GM06990 (cell line): ENCODE measurements around the gene CIAO2A.

ENCODE experiments used
- DNase-seq: peaks from one replicate; pipeline ENCODE4 v3.0.0-alpha.2; 2011; ENCODE audit not compliant: insufficient read length; ENCODE audit errors: extremely low read depth
- H3K27me3 ChIP-seq: replicated peaks from 2 replicates; pipeline ENCODE4 v1.6.0; 2011; ENCODE audit warnings: low read length; ENCODE audit not compliant: control insufficient read depth, insufficient read depth
- H3K36me3 ChIP-seq: 2 replicates; pipeline ENCODE4 v1.5.1; 2011; ENCODE audit warnings: low read length; ENCODE audit not compliant: control insufficient read depth, insufficient read depth
- H3K4me3 ChIP-seq: replicated peaks from 2 replicates; pipeline ENCODE4 v1.5.1; 2011; ENCODE audit warnings: low read depth, mild to moderate bottlenecking, control low read depth, low read length
- TF ChIP-seq, protein P1 (sequence below): IDR thresholded peaks from 2 replicates; pipeline ENCODE4 v1.5.1; 2011; ENCODE audit warnings: low read length, control low read depth, mild to moderate bottlenecking, inconsistent platforms; ENCODE audit not compliant: insufficient read depth, poor library complexity, severe bottlenecking

The CIAO2A gene

GRCh38 chr15:64130159-64130558 is 36.5 kb upstream of the CIAO2A start:
- Histone ChIP-seq H3K27me3 (no peaks in the 10 kb centered on the region), H3K4me3 (no peak overlapping the region), H3K36me3 (peaks cover 48% of the 10 kb centered on the region)
- no peak for DNase-seq
- TF ChIP-seq, protein P1, sequence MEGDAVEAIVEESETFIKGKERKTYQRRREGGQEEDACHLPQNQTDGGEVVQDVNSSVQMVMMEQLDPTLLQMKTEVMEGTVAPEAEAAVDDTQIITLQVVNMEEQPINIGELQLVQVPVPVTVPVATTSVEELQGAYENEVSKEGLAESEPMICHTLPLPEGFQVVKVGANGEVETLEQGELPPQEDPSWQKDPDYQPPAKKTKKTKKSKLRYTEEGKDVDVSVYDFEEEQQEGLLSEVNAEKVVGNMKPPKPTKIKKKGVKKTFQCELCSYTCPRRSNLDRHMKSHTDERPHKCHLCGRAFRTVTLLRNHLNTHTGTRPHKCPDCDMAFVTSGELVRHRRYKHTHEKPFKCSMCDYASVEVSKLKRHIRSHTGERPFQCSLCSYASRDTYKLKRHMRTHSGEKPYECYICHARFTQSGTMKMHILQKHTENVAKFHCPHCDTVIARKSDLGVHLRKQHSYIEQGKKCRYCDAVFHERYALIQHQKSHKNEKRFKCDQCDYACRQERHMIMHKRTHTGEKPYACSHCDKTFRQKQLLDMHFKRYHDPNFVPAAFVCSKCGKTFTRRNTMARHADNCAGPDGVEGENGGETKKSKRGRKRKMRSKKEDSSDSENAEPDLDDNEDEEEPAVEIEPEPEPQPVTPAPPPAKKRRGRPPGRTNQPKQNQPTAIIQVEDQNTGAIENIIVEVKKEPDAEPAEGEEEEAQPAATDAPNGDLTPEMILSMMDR, result no peak

- Histone ChIP-seq H3K36me3 (peaks cover 31% of the 10 kb centered on the region), H3K4me3 (no peak overlapping the region), H3K27me3 (no peaks in the 10 kb centered on the region)
- no peak for DNase-seq
- TF ChIP-seq, protein P1, result no peak
Measured at GRCh38 chr15:64127521-64128270, 34.1 kb upstream of the CIAO2A start.

DNA sequence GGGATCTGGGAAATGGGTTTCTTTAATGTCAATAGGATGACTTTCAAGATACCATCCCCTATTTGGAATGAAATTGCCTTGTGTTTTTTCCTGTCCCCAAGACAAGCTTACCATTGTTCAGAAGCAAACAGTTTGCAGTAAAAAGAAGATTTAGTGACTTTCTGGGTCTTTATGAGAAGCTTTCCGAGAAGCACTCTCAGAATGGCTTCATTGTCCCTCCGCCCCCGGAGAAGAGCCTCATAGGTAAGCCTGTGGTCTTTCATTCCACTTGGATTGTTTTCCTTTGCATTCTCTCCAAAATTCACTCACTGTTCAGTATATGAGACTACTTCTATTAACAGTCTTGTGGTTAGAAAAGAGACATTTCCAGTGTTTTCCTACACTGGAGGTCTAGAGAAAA is 32.3 kb upstream of the CIAO2A start:
- no peak for DNase-seq
- no peaks in the 10 kb centered on the region for H3K27me3 ChIP-seq
- H3K4me3 ChIP-seq, result no peak overlapping the region
- TF ChIP-seq, protein P1, result no peak
- H3K36me3 ChIP-seq, result peaks cover 21% of the 10 kb centered on the region

GRCh38 chr15:64122936-64123351 is 29.3 kb upstream of the CIAO2A start:
- no peak overlapping the region for H3K4me3 ChIP-seq
- TF ChIP-seq, protein P1, result no peak
- DNase-seq, result no peak
- peaks cover 16% of the 10 kb centered on the region for H3K36me3 ChIP-seq
- no peaks in the 10 kb centered on the region for H3K27me3 ChIP-seq

DNA sequence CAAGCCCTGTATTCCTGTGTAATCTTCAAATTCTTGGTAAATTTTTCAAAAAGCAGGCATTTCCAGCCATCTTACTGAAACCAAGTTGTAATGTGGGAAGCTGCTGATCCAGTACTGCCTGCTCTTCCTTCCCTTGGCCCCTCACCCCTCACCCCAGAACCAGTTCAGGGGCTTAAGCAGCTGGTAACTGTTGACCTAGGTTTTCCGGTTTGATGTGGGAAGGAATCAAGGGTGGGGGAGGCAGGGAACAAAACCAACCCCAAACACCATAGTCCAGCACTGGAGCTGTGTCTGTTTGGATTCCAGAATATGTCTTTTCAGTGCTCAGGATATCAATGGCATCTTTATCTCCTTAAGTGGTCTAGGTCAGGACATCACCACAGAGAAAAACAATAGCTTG is 28.8 kb upstream of the CIAO2A start:
- Histone ChIP-seq H3K27me3 (no peaks in the 10 kb centered on the region), H3K36me3 (peaks cover 15% of the 10 kb centered on the region), H3K4me3 (no peak overlapping the region)
- no peak for DNase-seq
- TF ChIP-seq, protein P1, result no peak
